Upper lobe of left lung (tissue), 4 donors: ENCODE measurements around the gene SMIM13.

Experiments used
- CTCF ChIP-seq, 6 experiments: fragments of 450-650 bp in 4 of 6; fragments of 200-600 bp in 2 of 6; sonication (generic) in 2 of 6; IDR thresholded peaks; one replicate each; pipeline ENCODE4 v1.5.1; 2016 to 2019; ENCODE audit warnings: antibody characterized with exemption in 6 of 6
- POLR2A ChIP-seq, 4 donors: fragments of 450-650 bp; IDR thresholded peaks; one replicate each; pipeline ENCODE4 v1.5.1; 2016 to 2017; ENCODE audit warnings: antibody characterized with exemption in 4 of 4, mild to moderate bottlenecking in 2 of 4
- POLR2AphosphoS5 ChIP-seq, 2 donors: sonication (generic); formaldehyde crosslinking; IDR thresholded peaks; one replicate each; pipeline ENCODE4 v1.5.1; 2017; ENCODE audit warnings: antibody characterized with exemption in 2 of 2

GRCh38 chr6:11083956-11084355 lies 9.7 kb upstream of the SMIM13 start:
- no peak for TF ChIP-seq CTCF (IDR thresholded peaks at IDR 0.05)
- TF ChIP-seq POLR2A (IDR thresholded peaks at IDR 0.05), result no peak
- no peak for TF ChIP-seq POLR2AphosphoS5 (IDR thresholded peaks at IDR 0.05)
